NCI-H524 treated with DMSO at 0.1 percent for 48 hours (cell line): ENCODE measurements around the gene CALM3.

Experiments
- DNase-seq: peaks from one replicate; lab custom pipeline; 2025; lab: John Stamatoyannopoulos, UW

CALM3 gene

DNA sequence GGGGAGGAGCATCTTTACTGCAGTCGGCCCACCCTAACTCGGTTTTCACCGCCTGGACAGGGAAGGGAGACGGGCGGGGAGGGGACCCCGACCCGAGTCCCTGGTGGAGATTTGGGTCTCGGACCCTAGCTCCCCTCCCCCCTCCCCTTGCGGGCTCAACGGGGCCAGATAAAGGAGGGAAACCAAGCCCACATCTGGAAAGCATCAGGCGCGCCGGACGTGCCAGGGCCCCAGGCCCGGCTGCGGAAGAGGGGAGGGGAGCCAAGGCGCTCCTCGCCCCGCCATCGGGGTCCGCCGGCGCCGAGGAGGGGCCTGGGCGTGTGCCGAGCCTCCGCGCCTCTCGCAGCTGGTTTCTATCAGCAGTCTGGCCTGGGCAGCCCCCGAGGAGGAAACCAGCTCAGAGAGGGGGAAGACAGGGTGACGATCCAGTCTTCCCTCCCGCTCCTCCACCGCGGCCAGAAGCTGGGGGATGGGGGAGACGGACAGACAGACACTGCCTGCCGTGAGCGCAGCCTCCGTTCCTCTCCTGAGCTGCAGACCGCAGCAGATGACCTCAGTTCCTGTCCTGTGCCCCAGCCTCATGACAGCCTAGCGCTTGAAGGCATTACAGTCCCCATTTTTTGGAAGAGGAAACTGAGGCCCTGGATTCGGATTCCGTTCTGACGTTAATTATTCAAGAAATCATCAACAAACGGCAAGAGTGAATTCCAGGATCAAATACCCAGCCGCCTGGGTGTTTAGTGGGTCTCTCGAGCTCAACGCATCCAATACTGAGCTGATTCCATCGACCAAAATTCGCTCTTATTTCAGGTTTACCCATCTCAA, 38.4 kb downstream of the CALM3 start:
- no peak for DNase-seq

- DNase-seq = no peak
Measured at GRCh38 chr19:46640656-46641055, 39.5 kb downstream of the CALM3 start.

DNA sequence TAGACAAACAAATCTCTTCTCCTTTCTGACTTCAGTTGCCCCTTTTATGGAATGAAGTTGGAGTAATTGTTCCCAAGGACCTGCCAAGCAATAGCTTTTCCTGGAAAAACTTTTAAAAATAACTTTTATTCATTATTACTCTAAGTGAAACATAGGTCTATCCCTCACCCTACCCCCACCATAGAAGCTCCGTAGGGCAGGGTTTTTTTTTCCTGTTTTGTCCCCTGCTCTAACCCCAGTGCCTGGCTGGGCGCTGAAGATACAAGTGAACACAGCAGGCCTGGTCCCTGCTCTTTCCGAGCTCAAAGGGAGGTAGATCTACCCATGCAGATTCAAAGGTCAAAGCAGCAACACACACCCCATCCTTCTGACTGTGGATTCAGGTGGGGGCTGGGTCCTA, 43.6 kb downstream of the CALM3 start:
- no peak for DNase-seq

DNA sequence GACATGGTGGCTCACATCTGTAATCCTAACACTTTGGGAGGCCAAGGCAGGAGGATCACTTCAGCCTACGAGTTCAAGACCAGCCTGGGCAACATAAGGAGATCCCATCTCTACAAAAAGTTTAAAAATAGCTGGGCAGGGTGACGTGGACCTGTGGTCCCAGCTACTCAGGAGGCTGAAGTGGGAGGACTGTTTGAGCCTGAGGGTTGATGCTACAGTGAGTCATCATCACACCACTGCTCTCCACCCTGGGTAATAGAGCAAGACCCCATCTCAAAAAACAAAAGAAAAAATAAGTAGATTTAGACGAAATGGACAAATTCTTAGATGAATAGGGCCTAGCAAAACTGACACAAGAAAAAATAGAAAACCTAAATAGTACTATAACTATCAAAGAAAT, 45.3 kb downstream of the CALM3 start:
- DNase-seq = no peak

- DNase-seq = no peak
Measured at GRCh38 chr19:46648060-46648960, 47.2 kb downstream of the CALM3 start.

- DNase-seq = no peak
Measured at GRCh38 chr19:46648961-46649960, 48.1 kb downstream of the CALM3 start.

DNA sequence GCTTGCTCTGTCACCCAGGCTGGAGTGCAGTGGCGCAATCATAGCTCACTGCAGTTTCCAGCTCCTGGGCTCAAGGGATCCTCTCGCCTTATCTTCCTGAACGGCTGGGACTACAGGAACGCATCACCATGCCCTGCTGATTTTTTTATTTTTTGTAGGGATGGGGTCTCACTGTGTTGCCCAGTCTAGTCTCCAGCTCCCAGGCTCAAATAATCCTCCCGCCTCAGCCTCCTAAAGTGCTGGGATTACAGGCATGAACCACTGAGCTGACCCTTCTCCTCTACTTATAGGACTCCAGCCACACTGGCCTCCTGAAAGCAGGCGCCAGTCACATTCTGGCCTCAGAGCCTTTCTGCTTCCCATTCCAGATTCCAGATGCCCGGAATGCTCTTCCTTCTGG, 49.3 kb downstream of the CALM3 start:
- DNase-seq = no peak

- no peak for DNase-seq
Measured at GRCh38 chr19:46654621-46655152, 53.6 kb downstream of the CALM3 start.

DNA sequence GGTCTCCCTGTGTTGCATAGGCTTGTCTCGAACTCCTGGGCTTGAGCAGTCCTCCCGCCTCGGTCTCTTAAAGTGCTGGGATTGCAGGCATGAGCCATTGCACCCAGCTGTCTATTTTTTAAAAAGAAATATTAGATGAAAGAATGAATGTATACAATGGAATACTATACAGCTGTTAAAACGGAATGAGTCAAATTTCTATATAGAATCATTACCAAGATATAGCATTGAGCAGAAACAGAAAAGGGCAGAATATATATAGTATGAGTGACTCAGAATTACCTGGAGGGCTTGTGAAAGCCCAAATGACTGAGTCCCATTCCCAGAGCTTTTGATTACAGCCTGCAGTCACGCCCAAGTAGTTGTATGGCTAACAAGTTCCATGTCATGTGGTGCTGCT, 55.4 kb downstream of the CALM3 start:
- no peak for DNase-seq

DNA sequence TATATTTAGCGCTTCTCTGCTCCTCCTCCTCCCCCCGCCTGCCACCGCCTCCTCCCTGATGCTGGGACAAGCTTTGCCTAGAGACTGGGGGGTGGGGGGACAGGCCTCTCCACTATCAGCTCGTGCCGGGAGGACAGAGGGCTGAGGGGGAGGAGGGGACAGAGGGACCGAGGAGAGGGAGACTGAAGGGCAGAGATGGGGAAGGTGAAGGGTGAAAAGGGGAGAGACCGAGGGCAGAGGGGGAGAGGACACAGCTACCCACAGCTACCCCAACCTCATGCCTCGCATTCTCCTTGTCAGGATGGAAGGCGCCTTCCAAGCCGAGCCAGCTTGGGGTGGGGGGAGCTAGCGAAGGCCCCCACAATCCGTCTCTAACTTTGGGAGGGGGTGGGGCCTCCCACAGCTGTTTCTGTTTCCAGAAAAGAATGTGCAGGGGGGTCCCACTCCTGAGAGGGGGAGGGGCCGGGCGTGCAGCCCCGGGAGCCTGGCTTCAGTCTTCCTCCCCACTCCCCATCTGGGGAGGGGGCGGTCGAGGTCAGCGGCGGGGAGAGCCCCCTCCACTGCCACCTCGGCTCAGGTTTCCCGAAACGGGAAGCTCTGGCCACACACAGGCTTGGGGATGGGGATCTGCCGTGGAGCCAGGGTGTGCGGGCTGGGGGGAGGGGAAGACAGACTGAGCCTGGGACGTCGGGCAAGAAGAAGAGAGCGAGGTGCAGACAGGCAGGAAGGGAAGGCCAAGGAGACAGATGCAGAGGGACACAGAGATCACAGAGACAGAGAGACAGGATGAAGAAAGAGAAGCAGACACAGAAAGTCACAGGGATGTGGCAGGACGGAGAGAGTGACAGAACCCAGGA, 58.2 kb downstream of the CALM3 start:
- no peak for DNase-seq

- no peak for DNase-seq
Measured at GRCh38 chr19:46660008-46660517, 58.9 kb downstream of the CALM3 start.
